Measurements from ENCODE around the gene ATRAID.
"Not testable (repeated sequence)": the region's sequence is repeated elsewhere in the genome, so short reads cannot be mapped to it uniquely, and the experiment has no call there.

The ATRAID gene

DNA sequence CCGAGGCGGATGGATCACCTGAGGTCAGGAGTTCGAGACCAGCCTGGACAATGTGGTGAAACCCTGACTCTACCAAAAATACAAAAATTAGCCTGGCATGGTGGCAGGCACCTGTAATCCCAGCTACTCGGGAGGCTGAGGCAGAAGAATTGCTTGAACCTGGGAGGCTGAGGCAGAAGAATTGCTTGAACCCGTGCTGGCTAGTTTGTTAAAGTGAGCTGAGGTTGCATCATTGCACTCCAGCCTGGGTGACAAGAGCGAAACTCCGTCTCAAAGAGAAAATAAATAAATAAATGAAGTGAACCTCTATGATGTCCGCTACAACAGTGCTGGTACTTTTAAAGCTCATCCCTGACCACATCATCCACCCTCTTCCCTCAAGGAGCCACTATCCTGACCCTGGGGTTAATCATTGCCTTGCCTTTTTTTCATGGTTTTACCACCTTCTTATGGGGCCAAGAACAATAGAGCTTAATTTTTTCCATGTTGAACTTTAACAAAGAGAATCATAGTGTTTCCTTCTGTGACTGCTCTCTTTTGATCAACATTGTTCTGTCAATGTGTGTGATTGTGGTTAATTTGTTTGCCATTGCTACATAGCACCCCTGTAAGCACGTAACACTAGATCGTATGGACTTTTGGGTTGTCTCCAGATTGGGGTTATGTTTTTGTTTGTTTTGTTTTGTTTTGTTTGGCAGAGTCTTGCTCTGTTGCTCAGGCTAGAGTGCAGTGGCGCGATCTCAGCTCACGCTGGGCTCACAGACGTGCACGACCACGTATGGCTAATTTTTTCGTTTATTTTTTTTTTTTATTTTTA lies 17.1 kb upstream of the ATRAID start:
- no peak for DNase-seq (ENCODE audit: low read depth, low spot score)

DNA sequence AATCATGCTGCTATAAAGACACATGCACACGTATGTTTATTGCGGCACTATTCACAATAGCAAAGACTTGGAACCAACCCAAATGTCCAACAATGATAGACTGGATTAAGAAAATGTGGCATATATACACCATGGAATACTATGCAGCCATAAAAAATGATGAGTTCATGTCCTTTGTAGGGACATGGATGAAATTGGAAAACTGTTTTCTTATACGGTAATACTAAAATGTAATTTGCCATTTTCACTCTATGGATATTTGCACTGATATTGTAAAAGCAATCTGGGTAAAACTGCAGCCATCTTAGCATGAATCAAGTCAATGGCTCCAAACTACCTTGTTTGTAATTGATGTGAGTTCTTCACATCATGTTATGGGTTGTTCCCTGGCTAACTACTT lies 16.0 kb upstream of the ATRAID start:
- DNase-seq (ENCODE audit: low read depth, low spot score), result not testable (repeated sequence)

- not testable (repeated sequence) for DNase-seq (ENCODE audit: low read depth, low spot score)
Measured at GRCh38 chr2:27198068-27198467, 13.8 kb upstream of the ATRAID start.

DNA sequence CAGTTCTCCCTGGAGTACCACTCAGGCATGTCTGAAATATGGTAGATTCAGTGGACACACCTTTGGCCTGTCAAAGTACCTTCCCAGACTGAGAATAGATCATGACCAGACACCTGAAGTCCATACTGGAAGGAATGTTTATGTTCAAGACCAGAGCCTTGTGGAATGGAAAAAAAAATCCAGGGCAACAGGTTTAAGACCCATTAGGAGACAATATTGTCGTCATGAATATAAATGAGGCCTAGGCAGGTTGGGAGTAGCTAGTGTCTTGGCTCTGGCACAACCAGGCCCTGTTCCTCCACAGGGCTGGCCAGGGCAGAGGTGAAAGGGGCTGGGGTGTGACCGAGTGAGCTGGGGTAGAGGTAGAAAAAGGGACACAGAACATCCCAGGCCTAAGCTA lies 13.2 kb upstream of the ATRAID start:
- peak; percentile 9 for DNase-seq (ENCODE audit: low read depth, low spot score)

- DNase-seq (ENCODE audit: low read depth, low spot score), result no peak
Measured at GRCh38 chr2:27199241-27199640, 12.6 kb upstream of the ATRAID start.

GRCh38 chr2:27201675-27202074 lies 10.2 kb upstream of the ATRAID start:
- DNase-seq (ENCODE audit: low read depth, low spot score), result no peak

GRCh38 chr2:27202854-27203253 lies 9.0 kb upstream of the ATRAID start:
- DNase-seq (ENCODE audit: low read depth, low spot score), result no peak

- DNase-seq (ENCODE audit: low read depth, low spot score), result no peak
Measured at GRCh38 chr2:27203741-27204140, 8.1 kb upstream of the ATRAID start.

- no peak for DNase-seq (ENCODE audit: low read depth, low spot score)
Measured at GRCh38 chr2:27204566-27204965, 7.3 kb upstream of the ATRAID start.

DNA sequence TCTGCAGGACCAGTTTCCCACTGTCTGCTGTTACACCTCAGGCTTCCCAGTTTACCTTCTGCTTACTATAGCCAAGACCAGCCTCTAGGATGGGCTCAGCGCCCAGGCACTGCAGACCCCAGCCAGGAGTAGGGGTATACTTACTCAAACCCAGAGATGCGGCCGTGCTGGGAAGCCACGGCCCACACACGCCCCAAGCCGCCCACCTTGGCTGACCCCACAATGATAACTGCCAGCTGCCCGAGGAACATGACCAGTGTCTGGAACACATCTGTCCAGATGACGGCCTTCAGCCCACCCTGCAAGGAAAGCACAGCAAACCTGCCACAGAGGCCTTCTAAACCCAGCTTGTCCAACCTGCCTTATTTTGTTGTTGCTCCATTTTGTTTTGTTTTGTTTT lies 6.6 kb upstream of the ATRAID start:
- no peak for DNase-seq (ENCODE audit: low read depth, low spot score)

DNA sequence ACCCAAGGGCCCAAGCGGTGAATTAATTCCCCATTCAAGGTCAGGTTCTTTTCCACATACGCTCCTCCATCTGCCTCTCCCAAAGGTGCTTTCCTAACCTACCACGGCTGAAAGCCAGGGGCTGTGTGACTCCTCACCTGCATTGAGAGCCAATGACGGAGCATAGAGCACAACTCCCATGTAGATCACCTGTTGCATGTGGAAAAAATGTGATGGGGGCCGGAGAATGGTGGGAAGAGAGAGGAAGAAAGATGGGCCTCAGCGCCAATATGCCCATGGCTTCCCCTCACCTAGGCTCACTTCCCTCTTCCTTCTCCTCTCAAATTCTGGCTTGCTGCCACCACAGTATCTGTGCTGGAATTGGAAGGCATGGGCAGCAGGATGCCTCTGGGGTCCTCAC lies 5.5 kb upstream of the ATRAID start:
- DNase-seq (ENCODE audit: low read depth, low spot score), result no peak

DNA sequence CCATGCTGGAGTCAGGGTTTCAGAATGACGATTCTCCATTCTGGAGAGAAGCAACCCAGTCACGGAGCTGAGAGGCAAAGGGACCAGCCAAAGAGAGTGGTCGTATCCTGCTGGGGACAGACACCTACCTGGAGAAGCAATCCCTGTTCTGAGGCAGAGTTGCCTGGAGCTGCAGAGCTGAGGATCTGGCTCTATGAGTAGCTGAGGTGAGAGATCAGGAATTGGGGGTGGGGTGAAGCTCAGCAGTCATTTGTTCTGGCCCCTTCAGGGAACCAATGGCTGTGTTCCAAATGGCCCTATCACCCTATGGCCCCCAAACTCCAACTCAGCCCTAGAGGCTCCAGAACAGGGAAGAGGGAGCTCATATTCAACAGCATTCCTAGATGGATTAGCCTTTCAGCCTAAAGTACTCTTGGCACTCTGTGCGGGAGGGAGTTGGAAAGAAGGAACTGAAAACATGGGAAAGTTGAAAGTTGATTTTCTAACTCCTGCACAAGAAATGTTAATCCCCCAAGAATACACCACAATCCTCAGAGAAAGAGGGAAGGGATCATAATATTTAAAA lies 3.3 kb upstream of the ATRAID start:
- DNase-seq (ENCODE audit: low read depth, low spot score), result peak; percentile 34

GRCh38 chr2:27209621-27210401 lies 2.0 kb upstream of the ATRAID start:
- peak; percentile 60 for DNase-seq (ENCODE audit: low read depth, low spot score)

DNA sequence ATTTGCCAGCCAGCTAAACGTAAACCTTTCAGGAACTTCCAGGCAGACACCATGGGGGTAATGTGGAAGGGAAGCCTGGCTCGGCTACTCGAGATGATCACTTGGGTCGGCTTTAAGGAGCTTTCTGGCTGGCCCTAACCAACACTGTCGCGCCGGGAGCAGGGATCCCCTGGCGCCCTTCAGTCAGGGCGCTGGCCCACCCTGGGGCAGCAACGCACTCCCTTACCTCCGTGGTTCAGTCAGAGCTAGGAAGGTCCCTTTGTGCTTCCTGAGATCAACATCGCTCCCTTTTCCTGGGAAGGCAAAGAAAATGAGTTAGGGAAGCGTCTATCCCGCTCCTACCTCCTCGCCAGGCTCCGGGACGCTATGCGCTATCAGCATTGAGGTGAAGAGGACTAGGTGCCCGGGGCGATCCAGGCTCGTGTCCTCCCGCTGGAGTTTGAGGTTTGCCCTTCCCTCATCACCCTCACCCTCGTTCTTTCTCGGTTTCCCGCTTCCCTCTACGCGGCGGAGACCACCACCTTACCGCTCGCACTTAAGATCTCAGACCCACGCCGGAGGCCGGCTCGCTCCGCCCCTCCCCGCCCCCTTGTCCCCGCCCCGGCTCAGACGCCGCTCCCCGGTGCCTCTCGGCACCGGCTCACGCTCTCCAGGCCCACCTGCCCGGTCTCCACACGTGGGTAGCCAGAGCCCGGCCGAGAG lies 449 bp upstream of the ATRAID start:
- peak; percentile 83 for DNase-seq (ENCODE audit: low read depth, low spot score)

GRCh38 chr2:27212626-27213471 lies 1.0 kb downstream of the ATRAID start:
- no peak for DNase-seq (ENCODE audit: low read depth, low spot score)

DNA sequence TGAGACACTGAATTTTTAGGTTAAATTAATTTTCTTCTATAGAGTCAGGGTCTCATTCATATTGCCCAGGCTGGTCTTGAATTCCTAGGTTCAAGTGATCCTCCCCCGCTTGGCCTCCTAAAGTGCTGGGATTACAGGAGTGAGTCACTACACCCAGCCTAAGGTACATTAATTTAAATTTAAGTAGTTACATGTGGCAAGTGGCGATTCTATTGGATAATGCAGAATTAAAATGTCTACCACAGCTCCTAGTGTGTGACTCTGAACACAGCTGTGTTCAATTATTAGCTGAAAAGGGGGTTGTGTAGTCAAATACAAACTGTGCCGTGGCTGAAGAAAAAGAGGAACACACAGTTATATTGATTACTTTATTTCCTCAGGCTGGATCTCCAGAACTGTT lies 3.1 kb downstream of the ATRAID start:
- DNase-seq (ENCODE audit: low read depth, low spot score), result no peak

DNA sequence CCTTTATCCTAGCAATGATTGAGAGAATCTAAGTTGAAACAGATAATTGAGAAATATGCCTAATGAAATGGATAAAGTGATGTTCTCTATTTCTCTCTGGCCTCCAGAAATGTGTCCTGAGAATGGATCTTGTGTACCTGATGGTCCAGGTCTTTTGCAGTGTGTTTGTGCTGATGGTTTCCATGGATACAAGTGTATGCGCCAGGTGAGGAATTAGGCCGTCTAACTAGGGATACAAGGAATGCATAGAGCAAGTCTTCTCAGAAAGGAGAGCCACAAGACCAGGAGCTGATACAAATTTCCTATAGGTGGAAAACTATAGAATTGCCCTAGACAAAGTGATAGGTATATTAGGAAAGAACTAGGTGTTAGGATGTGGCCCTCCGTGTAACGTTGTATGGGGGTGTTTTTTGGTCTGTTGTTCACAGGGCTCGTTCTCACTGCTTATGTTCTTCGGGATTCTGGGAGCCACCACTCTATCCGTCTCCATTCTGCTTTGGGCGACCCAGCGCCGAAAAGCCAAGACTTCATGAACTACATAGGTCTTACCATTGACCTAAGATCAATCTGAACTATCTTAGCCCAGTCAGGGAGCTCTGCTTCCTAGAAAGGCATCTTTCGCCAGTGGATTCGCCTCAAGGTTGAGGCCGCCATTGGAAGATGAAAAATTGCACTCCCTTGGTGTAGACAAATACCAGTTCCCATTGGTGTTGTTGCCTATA lies 4.7 kb downstream of the ATRAID start:
- no peak for DNase-seq (ENCODE audit: low read depth, low spot score)

DNA sequence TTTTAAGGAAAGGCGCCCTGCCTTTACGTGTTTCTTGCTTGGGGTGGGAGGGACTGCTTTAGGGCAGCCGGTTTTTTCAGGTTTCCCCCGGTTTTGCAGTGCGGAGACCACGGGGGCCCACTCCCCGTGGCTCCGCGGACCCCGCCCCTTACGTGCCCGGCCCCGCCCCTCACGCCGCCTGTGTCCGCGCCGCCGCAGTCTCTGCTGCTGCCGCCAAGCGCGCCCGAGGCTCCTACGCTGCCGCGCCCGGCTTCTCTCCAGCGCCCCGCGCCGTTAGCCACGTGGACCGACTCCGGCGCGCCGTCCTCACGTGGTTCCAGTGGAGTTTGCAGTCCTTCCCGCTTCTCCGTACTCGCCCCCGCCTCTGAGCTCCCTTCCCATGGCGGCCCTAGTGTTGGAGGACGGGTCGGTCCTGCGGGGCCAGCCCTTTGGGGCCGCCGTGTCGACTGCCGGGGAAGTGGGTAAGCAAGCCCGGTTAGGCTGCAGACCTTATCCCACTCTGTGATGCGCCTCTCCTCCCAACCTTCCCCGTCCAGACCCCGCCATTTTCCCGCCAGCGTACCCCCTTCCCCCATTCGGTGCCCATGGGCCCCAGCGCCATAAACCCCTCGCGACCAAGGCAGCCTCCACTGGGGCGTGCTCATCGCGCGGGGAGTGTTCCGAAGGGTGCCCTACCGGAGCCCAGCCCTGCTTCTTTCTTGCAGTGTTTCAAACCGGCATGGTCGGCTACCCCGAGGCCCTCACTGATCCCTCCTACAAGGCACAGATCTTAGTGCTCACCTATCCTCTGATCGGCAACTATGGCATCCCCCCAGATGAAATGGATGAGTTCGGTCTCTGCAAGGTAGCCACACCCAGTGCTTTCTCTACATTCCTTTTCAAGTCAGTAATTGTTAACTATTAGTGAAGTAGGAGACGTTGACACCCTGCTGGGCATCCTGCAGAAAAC lies 5.6 kb downstream of the ATRAID start, which contains the start of gene CAD:
CAD (plus strand) TSS at position 197 of the 949 bp plus-strand sequence; CDS start at position 380, 183 bp downstream.
- DNase-seq (ENCODE audit: low read depth, low spot score), result peak; percentile 90

DNA sequence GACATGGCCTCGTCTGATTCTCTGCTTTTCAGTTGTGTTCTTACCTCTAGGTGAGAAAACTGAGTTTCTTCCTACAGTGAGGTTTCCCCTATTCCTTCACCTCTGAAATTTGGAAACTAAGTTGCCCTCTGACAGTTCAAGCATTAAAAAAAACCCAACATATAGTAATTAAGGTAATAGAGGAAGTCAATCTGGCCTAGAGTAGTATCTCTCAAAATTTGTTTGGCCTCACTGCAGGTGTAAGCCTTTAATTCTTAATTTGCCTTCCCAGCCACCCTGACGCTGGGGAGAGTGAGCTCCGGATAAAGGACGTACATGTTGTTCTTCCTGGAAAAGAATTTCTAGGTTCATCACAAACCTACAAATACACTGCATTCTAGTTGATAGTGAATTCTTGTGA lies 6.8 kb downstream of the ATRAID start:
- no peak for DNase-seq (ENCODE audit: low read depth, low spot score)
